HAP-1 (cell line): Measurements from ENCODE around the gene PMFBP1.
"Not testable (repeated sequence)": the region's sequence is repeated elsewhere in the genome, so short reads cannot be mapped to it uniquely, and the experiment has no call there.

Experiments used
- DNase-seq, 2 experiments: peaks; one replicate each; pipeline ENCODE4 v3.0.0-alpha.2; 2016 to 2020; ENCODE audit warnings: low spot score in 2 of 2
- H3K27me3 ChIP-seq: fragments of 250-450 bp; sonication (Bioruptor Pico); 2 replicates; pipeline ENCODE4 v1.5.1; 2020; ENCODE audit warnings: low read depth, mild to moderate bottlenecking, moderate library complexity
- H3K36me3 ChIP-seq: fragments of 250-450 bp; sonication (Bioruptor Pico); replicated peaks from 2 replicates; pipeline ENCODE4 v1.5.1; 2020; ENCODE audit warnings: mild to moderate bottlenecking
- H3K4me1 ChIP-seq: fragments of 250-450 bp; sonication (Bioruptor Pico); 2 replicates; pipeline ENCODE4 v1.5.1; 2020; ENCODE audit warnings: mild to moderate bottlenecking
- H3K4me3 ChIP-seq: fragments of 250-450 bp; sonication (Bioruptor Pico); 2 replicates; pipeline ENCODE4 v1.5.1; 2020; ENCODE audit warnings: mild to moderate bottlenecking, moderate library complexity
- H3K9me3 ChIP-seq: fragments of 250-450 bp; sonication (Bioruptor Pico); 2 replicates; pipeline ENCODE4 v1.5.1; 2020; ENCODE audit warnings: mild to moderate bottlenecking, moderate library complexity
- in situ Hi-C: fragments of 300-500 bp; cut with MboI; formaldehyde crosslinking; loops from 3 replicates; pipeline ENCODE4 v1.14.3; 2020; ENCODE audit warnings: low sequenced_read_pairs, inconsistent platforms, mixed read lengths

The PMFBP1 gene

DNA sequence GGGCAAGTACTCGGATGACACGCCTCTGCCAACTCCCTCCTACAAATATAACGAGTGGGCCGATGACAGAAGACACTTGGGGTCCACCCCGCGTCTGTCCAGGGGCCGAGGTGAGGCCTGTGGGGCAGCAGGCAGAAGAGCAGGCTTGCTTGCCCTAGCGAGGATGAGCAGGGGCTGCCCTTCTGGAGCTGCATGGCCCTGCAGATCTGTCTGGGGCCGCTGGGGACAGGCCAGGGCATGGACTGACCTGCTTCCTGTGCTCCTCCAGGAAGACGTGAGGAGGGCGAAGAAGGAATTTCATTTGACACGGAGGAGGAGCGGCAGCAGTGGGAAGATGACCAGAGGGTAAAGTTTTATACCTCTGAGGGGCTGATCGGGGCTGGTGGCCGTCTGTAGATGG lies 73.0 kb downstream of the PMFBP1 start:
- Histone ChIP-seq H3K4me1 (peaks cover 5% of the 10 kb centered on the region), H3K27me3 (no peaks in the 10 kb centered on the region), H3K36me3 (peaks cover 66% of the 10 kb centered on the region), H3K9me3 (no peaks in the 10 kb centered on the region), H3K4me3 (no peak overlapping the region)
- no peak for DNase-seq
- in situ Hi-C loops = no loop called here

DNA sequence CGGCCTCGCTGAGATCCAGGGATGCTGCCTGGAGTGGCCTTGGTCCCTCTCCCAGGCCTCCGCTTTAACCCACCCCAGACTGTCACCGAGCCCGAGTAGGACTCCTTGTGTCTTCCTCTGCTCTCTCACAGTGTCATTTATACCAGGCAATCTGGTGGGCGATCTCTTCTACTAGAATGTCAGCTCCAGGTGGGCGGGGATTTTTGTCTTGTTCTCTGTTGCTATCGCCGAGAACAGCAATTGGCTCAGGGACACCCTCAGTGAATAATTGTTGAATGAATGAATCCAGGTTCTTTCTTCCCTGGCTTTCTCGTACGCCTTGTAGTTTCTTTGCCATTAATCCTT lies 77.7 kb downstream of the PMFBP1 start:
- H3K4me3 ChIP-seq = peak overlapping the region; percentile 81
- no peaks in the 10 kb centered on the region for H3K27me3 ChIP-seq
- in situ Hi-C loops = no loop called here
- H3K36me3 ChIP-seq = peaks cover 28% of the 10 kb centered on the region
- no peaks in the 10 kb centered on the region for H3K9me3 ChIP-seq
- peaks cover 5% of the 10 kb centered on the region for H3K4me1 ChIP-seq
- no peak for DNase-seq

DNA sequence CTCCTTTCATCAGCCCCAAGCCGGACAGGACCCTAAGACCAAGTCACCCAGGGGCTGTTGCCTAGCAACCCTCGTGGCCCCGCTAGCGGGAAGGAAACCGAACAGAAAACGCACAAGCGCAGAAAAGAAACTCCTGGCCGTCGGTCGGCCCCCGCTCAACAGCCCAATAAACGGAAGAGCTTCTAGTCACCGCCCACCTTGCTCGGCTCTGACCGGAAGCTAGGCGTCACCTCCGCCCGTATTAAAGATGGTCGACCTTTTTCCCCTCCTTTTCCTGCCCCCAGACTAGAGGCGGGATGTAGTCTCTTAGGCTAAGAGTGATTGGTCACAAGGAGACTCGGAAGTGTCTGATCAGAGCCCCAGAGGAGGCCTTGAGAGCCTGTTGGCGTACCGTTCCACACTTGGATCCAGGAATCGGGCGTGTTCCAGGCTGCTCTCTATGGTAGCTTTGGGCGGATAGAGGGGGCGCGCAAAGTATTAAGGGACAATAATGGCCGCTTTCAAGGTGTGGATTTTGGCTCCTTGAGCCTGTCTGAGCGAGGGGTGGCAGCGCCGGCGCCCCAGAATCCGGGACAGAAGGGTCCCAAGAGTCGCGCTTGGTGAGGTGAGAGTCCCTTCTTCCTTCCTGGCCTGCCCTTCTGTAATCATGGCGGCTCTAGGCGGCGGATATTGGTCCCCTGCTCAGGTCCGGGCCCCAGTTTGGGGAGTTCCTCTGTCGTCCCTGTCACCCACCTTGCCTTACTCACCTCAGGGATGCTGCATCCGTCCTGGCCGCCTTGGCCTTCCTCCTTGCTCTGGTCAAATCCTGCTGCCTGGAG lies 78.3 kb downstream of the PMFBP1 start, which contains the start of the genes DHX38 and TXNL4B:
Gene DHX38, plus strand, starts transcription at position 400 of the 818 bp plus-strand sequence. CDS start 2,311 bp downstream, outside the sequence.
Gene TXNL4B, minus strand, starts transcription at position 173 of the 818 bp plus-strand sequence. CDS start 2,871 bp downstream, outside the sequence.
- peak within 1 kb of the TSS; percentile 81 for H3K4me3 ChIP-seq
- H3K9me3 ChIP-seq = no peaks in the 10 kb centered on the region
- H3K27me3 ChIP-seq = no peaks in the 10 kb centered on the region
- peaks cover 28% of the 10 kb centered on the region for H3K36me3 ChIP-seq
- in situ Hi-C loops = no loop called here
- peaks cover 5% of the 10 kb centered on the region for H3K4me1 ChIP-seq
- DNase-seq = peak; percentile 95 to 98

DNA sequence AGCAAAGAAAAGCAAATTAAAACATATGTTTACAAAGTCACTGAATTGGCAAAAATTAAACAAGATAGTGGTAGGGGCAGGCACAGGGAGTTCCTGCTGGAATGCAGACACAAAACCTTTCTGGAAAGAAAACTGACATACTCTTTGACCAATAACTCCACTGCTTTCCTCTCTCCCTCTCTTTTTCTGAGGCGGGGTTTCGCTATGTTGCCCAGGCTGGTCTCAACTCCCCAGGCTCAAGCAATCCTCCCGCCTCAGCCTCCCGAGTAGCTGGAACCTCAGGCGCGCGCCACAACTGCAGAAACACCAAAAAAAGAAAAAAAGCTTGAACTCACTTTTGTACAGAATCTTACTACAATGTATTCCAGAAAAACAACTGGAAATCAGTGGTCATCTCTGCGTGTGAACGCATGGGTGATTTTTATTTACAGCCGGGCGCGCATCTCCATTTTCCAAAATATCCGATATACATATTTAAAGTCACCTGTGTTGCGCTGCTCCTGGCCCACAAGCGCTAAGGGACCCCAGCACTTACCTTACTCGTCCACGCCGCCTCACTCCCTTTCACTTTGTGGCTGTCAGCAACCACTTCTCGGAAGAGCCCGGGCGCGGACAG lies 79.0 kb downstream of the PMFBP1 start:
- H3K4me1 ChIP-seq = peaks cover 5% of the 10 kb centered on the region

DNA sequence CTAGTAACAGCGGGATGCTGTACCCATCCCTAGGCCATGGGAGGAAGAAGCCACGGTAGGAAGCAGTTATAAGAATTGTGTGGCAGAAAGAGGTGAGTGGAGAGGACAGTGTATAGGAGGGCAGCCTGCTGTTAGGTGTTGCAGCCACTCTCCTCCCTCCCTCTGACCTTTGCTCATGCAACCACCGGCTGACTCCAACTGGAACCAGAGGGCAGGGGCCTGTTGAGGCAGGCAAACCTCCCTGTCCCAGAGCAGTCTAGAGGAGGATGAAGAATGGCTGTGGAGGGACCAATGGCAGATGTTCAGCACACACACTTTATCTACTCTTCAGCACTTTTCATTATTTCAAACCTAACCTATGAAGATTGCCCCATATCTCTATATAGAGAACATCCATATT lies 80.7 kb downstream of the PMFBP1 start:
- Histone ChIP-seq H3K36me3 (peaks cover 33% of the 10 kb centered on the region), H3K27me3 (no peaks in the 10 kb centered on the region), H3K9me3 (no peaks in the 10 kb centered on the region), H3K4me1 (peaks cover 5% of the 10 kb centered on the region), H3K4me3 (no peak overlapping the region)
- in situ Hi-C loops = no loop called here
- no peak for DNase-seq

More for the DNA sequence above, 79.0 kb downstream of the PMFBP1 start:
- Histone ChIP-seq H3K27me3 (no peaks in the 10 kb centered on the region), H3K9me3 (no peaks in the 10 kb centered on the region), H3K4me3 (peak overlapping the region; percentile 81), H3K36me3 (peaks cover 31% of the 10 kb centered on the region)
- DNase-seq = peak; percentile 54 to 65
- in situ Hi-C loops = no loop called here

DNA sequence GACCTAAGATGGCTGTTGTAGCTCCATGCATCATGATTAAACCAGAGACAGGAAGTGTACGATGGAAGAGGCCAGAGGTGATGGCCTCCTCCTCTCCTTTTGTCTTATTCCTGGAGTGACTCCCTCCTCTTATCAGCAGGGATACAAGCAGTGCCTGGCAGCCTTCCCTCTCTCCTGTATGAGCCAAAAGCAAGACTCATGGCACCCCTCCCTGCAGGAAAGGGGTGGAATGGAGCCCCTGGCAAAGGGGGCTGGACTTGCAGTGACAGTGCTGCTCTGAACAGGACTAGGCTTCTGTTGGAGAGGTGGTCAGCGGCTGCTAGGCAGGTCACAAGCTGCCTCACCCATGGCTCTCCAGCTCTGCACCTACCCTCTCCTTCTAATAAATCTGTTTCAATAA lies 87.0 kb downstream of the PMFBP1 start:
- no peaks in the 10 kb centered on the region for H3K4me1 ChIP-seq
- H3K27me3 ChIP-seq = no peaks in the 10 kb centered on the region
- H3K9me3 ChIP-seq = no peaks in the 10 kb centered on the region
- H3K36me3 ChIP-seq = peaks cover 42% of the 10 kb centered on the region
- no peak for DNase-seq
- no peak overlapping the region for H3K4me3 ChIP-seq
- in situ Hi-C loops = no loop called here

DNA sequence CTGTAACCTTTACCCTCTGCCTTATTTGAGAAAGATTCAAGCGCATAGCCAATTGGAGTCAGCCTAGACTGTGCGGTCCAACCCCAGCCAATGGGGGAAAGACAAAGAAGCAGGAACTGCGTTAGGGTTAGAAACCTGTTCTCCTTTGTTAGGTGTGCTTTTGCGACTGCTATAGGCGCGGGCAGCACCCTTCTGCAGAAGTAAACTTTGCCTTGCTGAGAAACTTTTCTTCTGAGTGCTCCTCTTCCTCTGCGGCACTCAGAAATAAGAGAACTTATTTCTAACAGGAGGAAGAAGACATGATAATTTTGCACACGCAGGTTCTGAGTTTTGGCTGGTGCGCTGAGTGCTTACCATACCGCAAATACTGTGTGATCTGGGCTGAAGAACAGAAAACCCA lies 87.5 kb downstream of the PMFBP1 start:
- peaks cover 37% of the 10 kb centered on the region for H3K36me3 ChIP-seq
- in situ Hi-C loops = no loop called here
- H3K4me3 ChIP-seq = no peak overlapping the region
- H3K27me3 ChIP-seq = no peaks in the 10 kb centered on the region
- DNase-seq = no peak
- H3K9me3 ChIP-seq = no peaks in the 10 kb centered on the region
- no peaks in the 10 kb centered on the region for H3K4me1 ChIP-seq

DNA sequence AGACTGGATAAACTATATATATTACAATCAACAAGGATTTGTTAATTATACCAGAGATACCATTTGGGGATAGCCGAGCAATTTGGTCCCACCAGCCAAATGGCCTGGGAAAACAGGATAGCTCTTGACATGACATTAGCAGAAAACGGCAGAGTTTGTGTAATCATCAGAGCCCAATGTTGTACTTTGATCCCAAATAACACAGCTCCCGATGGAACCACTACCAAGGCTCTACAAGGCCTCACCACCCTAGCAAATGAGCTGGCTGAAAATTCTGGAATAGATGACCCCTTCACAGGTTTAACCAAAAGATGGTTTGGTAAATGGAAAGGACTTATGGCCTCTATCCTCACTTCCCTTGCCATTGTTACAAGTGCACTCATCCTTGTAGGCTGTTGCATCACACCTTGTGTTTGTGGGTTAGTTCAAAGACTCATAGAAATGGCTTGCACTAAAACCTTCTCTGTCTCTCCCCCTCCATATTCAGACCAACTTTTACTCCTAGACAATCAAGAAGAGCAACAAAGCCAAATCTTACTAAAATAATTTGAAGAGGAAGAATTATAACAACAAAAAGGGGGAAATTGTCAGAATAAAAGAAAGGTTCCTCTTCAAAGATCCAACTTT lies 88.1 kb downstream of the PMFBP1 start:
- no peak overlapping the region for H3K4me3 ChIP-seq
- no peaks in the 10 kb centered on the region for H3K27me3 ChIP-seq
- H3K4me1 ChIP-seq = no peaks in the 10 kb centered on the region
- H3K36me3 ChIP-seq = peaks cover 31% of the 10 kb centered on the region
- no peaks in the 10 kb centered on the region for H3K9me3 ChIP-seq
- in situ Hi-C loops = no loop called here
- DNase-seq = no peak

DNA sequence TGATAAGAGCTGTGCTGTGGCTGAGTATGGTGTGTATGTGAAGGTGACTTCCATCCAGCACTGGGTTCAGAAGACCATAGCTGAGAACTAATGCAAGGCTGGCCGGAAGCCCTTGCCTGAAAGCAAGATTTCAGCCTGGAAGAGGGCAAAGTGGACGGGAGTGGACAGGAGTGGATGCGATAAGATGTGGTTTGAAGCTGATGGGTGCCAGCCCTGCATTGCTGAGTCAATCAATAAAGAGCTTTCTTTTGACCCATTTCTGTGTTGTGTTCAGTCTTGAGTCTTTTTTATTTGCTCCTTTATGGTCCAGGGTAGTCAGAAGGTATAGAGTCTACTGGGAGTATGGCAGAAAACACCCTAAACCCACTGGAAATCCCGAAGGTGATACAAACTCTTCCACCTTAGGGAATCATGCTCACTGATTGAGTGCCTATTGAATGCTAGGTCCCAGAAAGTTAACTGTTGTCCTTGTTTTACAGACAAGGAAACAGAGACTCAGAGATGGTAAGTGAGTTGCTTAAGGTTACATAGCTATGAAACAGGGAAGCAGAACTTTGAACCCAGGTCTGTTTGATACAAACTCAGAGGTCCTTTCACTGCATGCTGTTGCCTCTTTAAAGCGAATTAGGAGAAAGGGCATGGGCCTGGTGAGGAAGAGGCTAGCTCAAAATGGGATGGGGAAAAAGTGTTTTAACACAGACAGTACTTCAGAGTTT lies 94.8 kb downstream of the PMFBP1 start:
- H3K36me3 ChIP-seq, H3K4me1 ChIP-seq, H3K9me3 ChIP-seq, H3K4me3 ChIP-seq, in situ Hi-C loops, DNase-seq, H3K27me3 ChIP-seq: not testable (repeated sequence)

DNA sequence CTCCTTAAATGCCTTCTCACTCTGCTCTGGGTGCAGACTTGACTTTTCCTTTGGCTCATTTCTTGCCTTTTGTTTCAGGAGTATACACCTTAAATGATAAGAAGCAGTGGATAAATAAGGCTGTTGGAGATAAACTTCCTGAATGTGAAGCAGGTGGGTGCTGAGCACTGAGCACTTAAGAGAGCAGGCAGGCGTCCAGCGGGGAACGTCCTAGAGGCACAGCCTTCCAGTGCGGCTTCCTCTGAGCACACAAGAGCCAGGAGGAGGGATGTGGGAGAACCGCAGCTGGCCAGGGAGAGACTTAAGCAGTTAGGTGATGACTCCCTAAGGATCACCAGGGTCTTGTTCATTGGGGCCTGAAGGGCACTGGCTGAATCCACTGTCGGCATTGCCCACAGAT lies 96.9 kb downstream of the PMFBP1 start:
- H3K9me3 ChIP-seq, H3K27me3 ChIP-seq, DNase-seq, H3K4me3 ChIP-seq, H3K36me3 ChIP-seq, H3K4me1 ChIP-seq, in situ Hi-C loops: not testable (repeated sequence)

DNA sequence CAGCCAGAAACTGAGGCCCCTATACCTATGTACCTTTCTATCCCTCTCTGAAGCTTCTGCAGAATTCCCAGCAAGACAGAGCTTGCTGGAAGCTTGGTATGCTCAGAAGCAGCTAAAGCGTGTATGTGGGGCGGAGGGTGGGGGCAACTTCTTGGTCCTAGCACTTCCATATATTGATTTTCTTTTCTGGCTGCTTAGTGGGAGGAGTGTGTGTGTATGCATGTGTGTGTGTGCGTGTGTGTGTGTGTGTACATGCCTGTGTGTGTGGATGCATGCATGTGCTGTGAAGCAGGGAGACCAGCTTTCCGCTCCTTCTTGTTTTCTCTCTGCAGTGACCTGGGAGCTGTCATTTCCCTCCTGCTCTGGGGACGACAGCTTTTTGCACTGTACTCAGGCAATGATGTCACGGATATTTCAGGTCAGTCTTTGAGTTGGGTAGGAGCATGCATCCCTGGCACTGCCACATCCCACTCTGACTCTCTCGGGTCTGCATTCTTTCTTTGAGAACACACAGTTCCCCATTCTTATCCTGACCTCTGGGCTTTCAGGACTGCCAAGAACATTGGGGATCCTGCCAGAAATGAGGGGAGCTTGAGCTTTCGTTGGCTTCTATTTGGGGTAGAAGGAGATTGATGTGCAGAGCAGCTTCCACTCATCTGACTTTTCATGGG lies 98.3 kb downstream of the PMFBP1 start:
- Histone ChIP-seq H3K9me3 (no peaks in the 10 kb centered on the region), H3K27me3 (no peaks in the 10 kb centered on the region)
- in situ Hi-C loops = no loop called here

DNA sequence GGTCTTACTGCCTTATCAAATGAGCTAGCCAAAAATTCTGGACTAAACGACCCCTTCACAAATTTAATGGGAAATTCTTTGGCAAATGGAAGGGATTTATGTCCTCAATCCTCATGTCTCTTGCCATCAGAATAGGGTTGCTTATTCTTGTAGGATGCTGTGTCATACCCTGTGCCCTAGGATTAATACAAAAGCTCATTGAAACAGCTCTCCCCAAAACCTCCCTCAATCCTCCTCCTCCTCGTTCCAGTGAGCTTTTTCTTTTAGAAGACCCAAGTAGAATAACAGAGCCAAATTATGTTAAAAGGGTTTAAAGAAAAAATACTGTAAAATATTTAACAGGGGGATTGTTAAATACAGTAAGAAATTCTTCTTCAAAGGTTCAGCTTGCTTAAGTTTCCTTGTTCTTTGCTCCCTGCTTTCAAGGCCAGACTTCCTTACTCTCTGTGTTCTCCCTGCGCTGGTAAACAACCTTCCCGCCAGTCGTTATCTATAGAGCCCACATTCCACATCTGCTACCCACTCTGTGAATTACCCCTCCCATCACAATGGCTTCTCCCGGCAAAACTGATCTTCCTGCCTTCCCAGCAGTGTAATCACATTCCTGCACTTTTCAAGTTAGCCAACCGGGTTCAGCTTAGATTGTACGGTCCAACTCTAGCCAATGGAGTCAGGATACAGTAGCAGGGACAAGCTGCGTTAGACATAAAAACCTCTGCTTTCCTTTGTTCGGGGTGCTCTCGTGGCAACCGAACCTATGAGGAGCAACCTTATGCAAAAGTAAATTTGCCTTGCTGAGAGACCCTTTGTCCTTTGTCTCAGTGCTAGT lies 99.2 kb downstream of the PMFBP1 start:
- Histone ChIP-seq H3K36me3 (no peaks in the 10 kb centered on the region), H3K4me1 (no peaks in the 10 kb centered on the region), H3K4me3 (no peak overlapping the region), H3K27me3 (no peaks in the 10 kb centered on the region), H3K9me3 (no peaks in the 10 kb centered on the region)
- in situ Hi-C loops = no loop called here
- DNase-seq = no peak

More for the DNA sequence above, 98.3 kb downstream of the PMFBP1 start:
- no peak for DNase-seq
- H3K4me3 ChIP-seq = no peak overlapping the region
- no peaks in the 10 kb centered on the region for H3K36me3 ChIP-seq
- no peaks in the 10 kb centered on the region for H3K4me1 ChIP-seq
